ENCODE data around the gene UGT8.
A peak's percentile ranks its signal among the peaks of the same experiment; 100 is the strongest.
"Not testable (repeated sequence)": the region's sequence is repeated elsewhere in the genome, so short reads cannot be mapped to it uniquely, and the experiment has no call there.

UGT8 gene

GRCh38 chr4:114658179-114658578 is 59.6 kb downstream of the UGT8 start:
- ChIA-PET POLR2A (no interaction called here), CTCF (interaction anchor here (0.8 to 2.7 kb wide), 4 partner anchors 10 to 273 kb away, joined by 3 to 23 read pairs (median 11); no protein-coding TSS in a partner anchor)

GRCh38 chr4:114658776-114659175 is 60.2 kb downstream of the UGT8 start:
- CTCF ChIA-PET: interaction anchor here (0.8 to 2.7 kb wide), 8 partner anchors 8 to 274 kb away, joined by 3 to 23 read pairs (median 4); no protein-coding TSS in a partner anchor
- no peak for TF ChIP-seq CTCF (IDR thresholded peaks at IDR 0.05; ENCODE audit: insufficient read depth, low read length, missing control alignments)
- POLR2A ChIA-PET: no interaction called here
- no peak for DNase-seq (ENCODE audit: low read depth, low spot score)
- no peak overlapping the region for H3K4me3 ChIP-seq (ENCODE audit: low read depth, low read length)

More at GRCh38 chr4:114658179-114658578, 59.6 kb downstream of the UGT8 start:
- no peak for DNase-seq (ENCODE audit: low read depth, low spot score)
- H3K4me3 ChIP-seq (ENCODE audit: low read depth, low read length): no peak overlapping the region
- no peak for TF ChIP-seq CTCF (IDR thresholded peaks at IDR 0.05; ENCODE audit: insufficient read depth, low read length, missing control alignments)

- CTCF ChIA-PET: interaction anchor here (0.9 to 2.7 kb wide), 7 partner anchors 9 to 275 kb away, joined by 3 to 23 read pairs (median 4); no protein-coding TSS in a partner anchor
- POLR2A ChIA-PET: no interaction called here
- peak; percentile 84 for TF ChIP-seq CTCF (IDR thresholded peaks at IDR 0.05; ENCODE audit: insufficient read depth, low read length, missing control alignments)
- H3K4me3 ChIP-seq (ENCODE audit: low read depth, low read length): no peak overlapping the region
- DNase-seq (ENCODE audit: low read depth, low spot score): peak; percentile 1
These were observed 60.9 kb downstream of the UGT8 start for GRCh38 chr4:114659386-114660008.

GRCh38 chr4:114663083-114663482 is 64.5 kb downstream of the UGT8 start:
- CTCF ChIA-PET: interaction anchor here (1.1 to 2.8 kb wide), 4 partner anchors 14 to 278 kb away, joined by 3 to 18 read pairs (median 4); no protein-coding TSS in a partner anchor

GRCh38 chr4:114668577-114668976 is 70.0 kb downstream of the UGT8 start:
- ChIA-PET POLR2A (no interaction called here), CTCF (no interaction called here)
- no peak overlapping the region for H3K4me3 ChIP-seq (ENCODE audit: low read depth, low read length)
- no peak for DNase-seq (ENCODE audit: low read depth, low spot score)
- TF ChIP-seq CTCF (IDR thresholded peaks at IDR 0.05; ENCODE audit: insufficient read depth, low read length, missing control alignments): no peak

More at GRCh38 chr4:114663083-114663482, 64.5 kb downstream of the UGT8 start:
- TF ChIP-seq CTCF (IDR thresholded peaks at IDR 0.05; ENCODE audit: insufficient read depth, low read length, missing control alignments): no peak
- POLR2A ChIA-PET: no interaction called here
- H3K4me3 ChIP-seq (ENCODE audit: low read depth, low read length): no peak overlapping the region
- no peak for DNase-seq (ENCODE audit: low read depth, low spot score)

- H3K4me3 ChIP-seq (ENCODE audit: low read depth, low read length); CTCF ChIA-PET; POLR2A ChIA-PET; DNase-seq (ENCODE audit: low read depth, low spot score): not testable (repeated sequence)
These were observed 72.1 kb downstream of the UGT8 start for GRCh38 chr4:114670733-114671132.

GRCh38 chr4:114673306-114673705 is 74.7 kb downstream of the UGT8 start:
- TF ChIP-seq CTCF (IDR thresholded peaks at IDR 0.05; ENCODE audit: insufficient read depth, low read length, missing control alignments): no peak
- H3K4me3 ChIP-seq (ENCODE audit: low read depth, low read length): no peak overlapping the region
- CTCF ChIA-PET: interaction anchor here (0.7 to 1.3 kb wide), 3 partner anchors 12 to 289 kb away, joined by 3 read pairs; no protein-coding TSS in a partner anchor
- POLR2A ChIA-PET: no interaction called here
- no peak for DNase-seq (ENCODE audit: low read depth, low spot score)

All from AG04449 (cell line).